B cell (primary cell): Measurements from ENCODE around the gene ATP9B.

Experiments
- EZH2 ChIP-seq: IDR thresholded peaks from 2 replicates; pipeline ENCODE4 v1.6.1; 2012; ENCODE audit warnings: borderline replicate concordance, low read depth, mild to moderate bottlenecking, moderate library complexity, low read length; ENCODE audit not compliant: insufficient read depth, poor library complexity, severe bottlenecking
- TF ChIP-seq, protein P1 (sequence below): fragments of 200-600 bp; IDR thresholded peaks from one replicate; pipeline ENCODE4 v1.8.0; 2022; ENCODE audit warnings: antibody characterized with exemption, mild to moderate bottlenecking

DNA sequence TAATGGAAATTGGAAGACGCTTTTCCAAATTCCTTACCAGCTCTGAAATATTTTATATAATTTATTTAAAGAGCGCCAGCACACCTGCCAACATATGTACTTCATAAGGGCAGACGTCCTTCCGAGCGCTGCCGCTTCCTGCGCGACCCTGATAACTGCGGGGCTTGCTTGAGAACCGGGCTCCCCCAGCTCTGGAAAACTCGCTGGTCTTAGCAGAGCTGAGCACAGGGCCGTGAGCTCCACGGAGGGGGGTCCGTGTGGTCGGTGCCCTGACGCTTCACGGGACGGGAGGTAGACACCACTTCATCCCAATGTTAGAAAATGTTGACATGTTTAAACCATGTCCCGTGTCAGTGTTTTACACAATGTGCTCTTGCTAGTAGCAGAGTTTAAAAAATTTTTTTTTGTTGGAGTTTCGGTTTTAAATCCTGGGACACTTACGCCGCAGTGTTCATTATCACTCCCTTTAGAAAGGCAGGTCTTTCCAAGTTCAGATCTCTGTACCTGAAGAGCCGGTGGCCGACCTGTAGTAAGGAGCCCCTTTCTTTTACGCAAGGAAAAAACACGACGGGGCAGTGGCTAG, 328.1 kb downstream of the ATP9B start:
- TF ChIP-seq, protein P1, sequence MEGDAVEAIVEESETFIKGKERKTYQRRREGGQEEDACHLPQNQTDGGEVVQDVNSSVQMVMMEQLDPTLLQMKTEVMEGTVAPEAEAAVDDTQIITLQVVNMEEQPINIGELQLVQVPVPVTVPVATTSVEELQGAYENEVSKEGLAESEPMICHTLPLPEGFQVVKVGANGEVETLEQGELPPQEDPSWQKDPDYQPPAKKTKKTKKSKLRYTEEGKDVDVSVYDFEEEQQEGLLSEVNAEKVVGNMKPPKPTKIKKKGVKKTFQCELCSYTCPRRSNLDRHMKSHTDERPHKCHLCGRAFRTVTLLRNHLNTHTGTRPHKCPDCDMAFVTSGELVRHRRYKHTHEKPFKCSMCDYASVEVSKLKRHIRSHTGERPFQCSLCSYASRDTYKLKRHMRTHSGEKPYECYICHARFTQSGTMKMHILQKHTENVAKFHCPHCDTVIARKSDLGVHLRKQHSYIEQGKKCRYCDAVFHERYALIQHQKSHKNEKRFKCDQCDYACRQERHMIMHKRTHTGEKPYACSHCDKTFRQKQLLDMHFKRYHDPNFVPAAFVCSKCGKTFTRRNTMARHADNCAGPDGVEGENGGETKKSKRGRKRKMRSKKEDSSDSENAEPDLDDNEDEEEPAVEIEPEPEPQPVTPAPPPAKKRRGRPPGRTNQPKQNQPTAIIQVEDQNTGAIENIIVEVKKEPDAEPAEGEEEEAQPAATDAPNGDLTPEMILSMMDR: no peak
- TF ChIP-seq EZH2: no peak
